ENCODE measurements around the gene SUB1. TPM values are rescaled to one million over a fixed set of nuclear protein-coding genes. Genes with fewer than 3 reads are reported as not detected.

Gene SUB1
- total RNA-seq, 1 experiment from 2014 or later: 324 TPM

DNA sequence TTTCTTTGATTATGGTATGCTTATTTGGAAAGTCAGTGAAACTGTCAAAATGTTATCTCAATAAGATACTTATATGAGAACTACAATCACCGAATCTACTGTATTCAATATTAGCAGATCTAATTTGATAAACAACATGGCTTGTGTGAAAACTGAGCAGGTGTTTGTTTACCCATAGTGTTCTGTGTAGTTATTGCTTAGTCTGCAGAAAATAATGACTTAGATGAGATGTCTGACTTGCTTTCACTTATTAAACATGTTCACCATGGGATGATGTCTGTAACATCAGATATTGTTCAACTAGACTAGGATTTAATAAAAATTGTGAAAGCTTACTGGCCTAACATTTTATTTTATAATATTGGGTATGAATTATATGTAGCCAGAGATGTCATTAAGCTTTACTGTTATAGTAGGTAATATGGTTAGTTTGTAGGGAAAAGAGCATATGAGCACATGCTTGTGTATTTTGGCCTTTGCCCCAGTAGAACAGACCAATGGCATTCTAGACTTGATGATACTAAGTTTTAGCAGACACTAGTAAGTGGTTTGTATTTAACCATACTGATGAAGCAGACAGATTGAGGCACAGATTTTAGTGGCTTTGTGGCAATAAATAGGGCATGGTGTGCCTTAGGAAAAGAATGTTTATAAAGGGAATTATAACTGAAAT is 16.4 kb downstream of the SUB1 start:
- intact Hi-C loops (cut with micrococcal nuclease; ENCODE audit: unreplicated experiment): no loop called here
- no peaks in the 10 kb centered on the region for H3K9me3 ChIP-seq (ENCODE audit: low read depth, low read length, poor library complexity, severe bottlenecking)
- no peaks in the 10 kb centered on the region for H3K27me3 ChIP-seq (replicated peaks; ENCODE audit: insufficient read depth, low read depth, low read length, poor library complexity)
- TF ChIP-seq, protein P1, sequence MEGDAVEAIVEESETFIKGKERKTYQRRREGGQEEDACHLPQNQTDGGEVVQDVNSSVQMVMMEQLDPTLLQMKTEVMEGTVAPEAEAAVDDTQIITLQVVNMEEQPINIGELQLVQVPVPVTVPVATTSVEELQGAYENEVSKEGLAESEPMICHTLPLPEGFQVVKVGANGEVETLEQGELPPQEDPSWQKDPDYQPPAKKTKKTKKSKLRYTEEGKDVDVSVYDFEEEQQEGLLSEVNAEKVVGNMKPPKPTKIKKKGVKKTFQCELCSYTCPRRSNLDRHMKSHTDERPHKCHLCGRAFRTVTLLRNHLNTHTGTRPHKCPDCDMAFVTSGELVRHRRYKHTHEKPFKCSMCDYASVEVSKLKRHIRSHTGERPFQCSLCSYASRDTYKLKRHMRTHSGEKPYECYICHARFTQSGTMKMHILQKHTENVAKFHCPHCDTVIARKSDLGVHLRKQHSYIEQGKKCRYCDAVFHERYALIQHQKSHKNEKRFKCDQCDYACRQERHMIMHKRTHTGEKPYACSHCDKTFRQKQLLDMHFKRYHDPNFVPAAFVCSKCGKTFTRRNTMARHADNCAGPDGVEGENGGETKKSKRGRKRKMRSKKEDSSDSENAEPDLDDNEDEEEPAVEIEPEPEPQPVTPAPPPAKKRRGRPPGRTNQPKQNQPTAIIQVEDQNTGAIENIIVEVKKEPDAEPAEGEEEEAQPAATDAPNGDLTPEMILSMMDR (conservative IDR thresholded peaks at IDR 0.05; ENCODE audit: low read depth, low read length): no peak
- TF ChIP-seq EZH2 (IDR thresholded peaks at IDR 0.05; ENCODE audit: borderline replicate concordance, low read depth, low read length, poor library complexity, severe bottlenecking): no peak
- H3K36me3 ChIP-seq (ENCODE audit: insufficient read depth, low read length, poor library complexity, severe bottlenecking): peaks cover 47% of the 10 kb centered on the region
- peaks cover 3% of the 10 kb centered on the region for H3K4me1 ChIP-seq (ENCODE audit: insufficient read depth, low read length, poor library complexity, severe bottlenecking)
- no TSS peak for BruUV-seq (replicated peaks)
- no peak overlapping the region for H3K4me3 ChIP-seq (ENCODE audit: low read depth, low read length, poor library complexity, severe bottlenecking)
- ChIA-PET POLR2A (ENCODE audit: low non-redundant PET) (no interaction called here), CTCF (no interaction called here)
- DNase-seq (ENCODE audit: low spot score): no peak
- H3K27ac ChIP-seq (ENCODE audit: low read depth, low read length, poor library complexity, severe bottlenecking): no peak overlapping the region

DNA sequence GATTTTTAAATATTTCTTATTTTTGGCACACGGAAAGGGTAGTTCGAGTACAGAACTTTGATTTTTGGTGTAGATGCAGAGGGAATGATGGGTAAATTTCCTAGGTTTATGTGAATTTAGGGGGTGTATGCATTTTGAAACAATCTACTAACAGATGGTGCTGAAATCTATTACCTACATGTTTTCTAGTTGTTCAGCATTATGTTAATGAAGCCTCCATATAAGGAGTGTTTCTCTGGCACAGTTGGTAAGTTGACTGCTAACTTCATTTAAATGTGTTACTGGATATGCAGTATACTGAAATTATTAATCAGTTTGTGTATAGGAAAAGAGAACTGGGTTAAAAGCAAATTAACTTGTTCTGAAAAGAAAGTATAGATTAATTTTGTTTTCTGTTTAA is 17.5 kb downstream of the SUB1 start:
- Histone ChIP-seq H3K9me3 (ENCODE audit: low read depth, low read length, poor library complexity, severe bottlenecking) (no peaks in the 10 kb centered on the region), H3K27me3 (replicated peaks; ENCODE audit: insufficient read depth, low read depth, low read length, poor library complexity) (no peaks in the 10 kb centered on the region), H3K4me1 (ENCODE audit: insufficient read depth, low read length, poor library complexity, severe bottlenecking) (no peaks in the 10 kb centered on the region), H3K27ac (ENCODE audit: low read depth, low read length, poor library complexity, severe bottlenecking) (no peak overlapping the region), H3K4me3 (ENCODE audit: low read depth, low read length, poor library complexity, severe bottlenecking) (no peak overlapping the region), H3K36me3 (ENCODE audit: insufficient read depth, low read length, poor library complexity, severe bottlenecking) (peaks cover 39% of the 10 kb centered on the region)
- no peak for TF ChIP-seq EZH2 (IDR thresholded peaks at IDR 0.05; ENCODE audit: borderline replicate concordance, low read depth, low read length, poor library complexity, severe bottlenecking)
- TF ChIP-seq, protein P1 (conservative IDR thresholded peaks at IDR 0.05; ENCODE audit: low read depth, low read length): no peak
- CTCF ChIA-PET: no interaction called here
- no TSS peak for BruUV-seq (replicated peaks)
- intact Hi-C loops (cut with micrococcal nuclease; ENCODE audit: unreplicated experiment): no loop called here
- POLR2A ChIA-PET (ENCODE audit: low non-redundant PET): no interaction called here
- DNase-seq (ENCODE audit: low spot score): no peak

DNA sequence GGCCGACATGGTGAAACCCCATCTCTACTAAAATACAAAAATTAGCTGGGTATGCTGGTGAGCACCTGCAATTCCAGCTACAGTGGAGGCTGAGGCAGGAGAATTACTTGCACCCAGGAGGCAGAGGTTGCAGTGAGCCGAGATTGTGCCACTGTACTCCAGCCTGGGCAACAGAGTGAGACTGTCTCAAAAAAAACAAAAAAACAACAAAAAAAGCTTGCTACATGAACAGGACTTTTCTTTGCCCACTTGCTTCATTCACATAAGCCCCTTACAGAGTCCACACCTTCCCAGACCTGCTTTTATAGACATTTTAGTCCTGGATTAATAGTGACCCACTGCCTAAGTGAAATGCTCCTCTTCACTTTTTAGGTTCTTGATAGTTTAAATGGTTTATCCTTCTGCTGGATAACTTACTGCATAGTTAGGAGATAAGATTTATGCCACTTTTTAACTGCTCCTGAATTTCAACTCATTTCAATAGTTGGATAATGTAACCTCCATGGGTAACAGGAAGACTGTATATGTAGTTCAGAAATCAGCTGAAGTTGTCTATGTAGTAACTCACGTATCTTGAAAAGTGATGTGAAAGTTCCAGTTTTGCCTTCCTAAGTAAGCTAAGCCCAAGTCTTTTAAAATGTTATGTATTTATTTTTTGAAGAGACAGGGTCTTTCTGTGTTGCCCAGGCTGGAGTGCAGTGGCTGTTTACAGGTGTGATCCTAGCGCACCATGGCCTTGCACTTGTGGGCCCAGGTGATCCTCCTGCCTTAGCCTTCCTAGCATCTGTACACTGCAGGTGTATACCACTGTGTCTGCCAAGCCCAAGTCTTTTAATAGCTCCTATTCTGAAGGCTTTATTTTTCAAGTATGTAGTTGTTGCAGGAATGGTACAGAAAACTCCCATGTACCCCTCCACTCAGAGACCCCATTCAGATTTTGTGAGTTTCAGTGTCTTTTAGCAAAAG is 19.7 kb downstream of the SUB1 start:
- H3K27me3 ChIP-seq (replicated peaks; ENCODE audit: insufficient read depth, low read depth, low read length, poor library complexity): no peaks in the 10 kb centered on the region
- CTCF ChIA-PET: no interaction called here
- H3K4me3 ChIP-seq (ENCODE audit: low read depth, low read length, poor library complexity, severe bottlenecking): no peak overlapping the region
- TF ChIP-seq, protein P1 (conservative IDR thresholded peaks at IDR 0.05; ENCODE audit: low read depth, low read length): no peak
- TF ChIP-seq EZH2 (IDR thresholded peaks at IDR 0.05; ENCODE audit: borderline replicate concordance, low read depth, low read length, poor library complexity, severe bottlenecking): no peak
- H3K36me3 ChIP-seq (ENCODE audit: insufficient read depth, low read length, poor library complexity, severe bottlenecking): peaks cover 18% of the 10 kb centered on the region
- POLR2A ChIA-PET (ENCODE audit: low non-redundant PET): no interaction called here
- BruUV-seq (replicated peaks): no TSS peak
- no peaks in the 10 kb centered on the region for H3K4me1 ChIP-seq (ENCODE audit: insufficient read depth, low read length, poor library complexity, severe bottlenecking)
- intact Hi-C loops (cut with micrococcal nuclease; ENCODE audit: unreplicated experiment): no loop called here
- H3K27ac ChIP-seq (ENCODE audit: low read depth, low read length, poor library complexity, severe bottlenecking): no peak overlapping the region
- H3K9me3 ChIP-seq (ENCODE audit: low read depth, low read length, poor library complexity, severe bottlenecking): no peaks in the 10 kb centered on the region
- DNase-seq (ENCODE audit: low spot score): no peak

Measured in A673 (cell line).